ENCODE results near the gene SF1.
A peak's percentile ranks its signal among the peaks of the same experiment; 100 is the strongest.

Gene SF1

DNA sequence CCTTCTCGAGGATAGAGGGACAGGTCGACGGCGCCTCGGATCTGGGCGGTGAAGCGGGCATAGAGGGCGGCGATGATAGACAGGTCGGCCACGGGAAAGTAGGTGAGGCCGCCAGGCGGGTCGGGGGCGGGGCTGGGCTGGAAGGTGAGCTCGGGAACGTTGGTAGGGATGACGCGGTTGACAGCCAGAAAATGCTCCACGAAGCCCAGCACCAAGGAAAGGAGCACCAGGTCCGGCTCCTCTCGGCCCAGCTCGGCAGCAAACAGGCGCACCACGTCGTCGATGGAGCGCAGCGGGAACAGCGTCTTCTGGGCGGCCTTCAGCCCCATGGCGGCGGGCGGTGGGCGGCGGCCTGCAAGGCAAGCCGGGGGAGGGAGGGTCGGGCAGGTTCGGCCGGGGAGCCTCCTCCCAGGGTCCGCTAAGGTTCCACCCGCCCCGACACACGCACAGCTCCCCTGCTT is 31.5 kb upstream of the SF1 start:
- Histone ChIP-seq H3K9me3 (ENCODE audit: low read length) (no peaks in the 10 kb centered on the region), H3K36me3 (ENCODE audit: insufficient read depth, low read length) (peaks cover 10% of the 10 kb centered on the region), H3K4me3 (ENCODE audit: low read depth in 1 of 2, low read length in 2 of 2) (peak overlapping the region; percentile 77 to 97), H3K4me1 (ENCODE audit: insufficient read depth, low read length) (peaks cover 8% of the 10 kb centered on the region), H3K27ac (ENCODE audit: low read depth, low read length) (peak overlapping the region; percentile 28), H3K27me3 (ENCODE audit: control insufficient read depth in 1 of 2, insufficient read depth in 2 of 2, low read length in 2 of 2) (no peaks in the 10 kb centered on the region), H3K9ac (ENCODE audit: low read length) (peak overlapping the region; percentile 49)

GRCh38 chr11:64805481-64805880 is 27.1 kb upstream of the SF1 start:
- no peak overlapping the region for H3K27ac ChIP-seq (ENCODE audit: low read depth, low read length)
- H3K9me3 ChIP-seq (ENCODE audit: low read length), result no peaks in the 10 kb centered on the region
- no peak overlapping the region for H3K4me3 ChIP-seq (ENCODE audit: low read depth in 1 of 2, low read length in 2 of 2)
- H3K9ac ChIP-seq (ENCODE audit: low read length), result no peak overlapping the region
- peaks cover 14% of the 10 kb centered on the region for H3K36me3 ChIP-seq (ENCODE audit: insufficient read depth, low read length)
- no peaks in the 10 kb centered on the region for H3K27me3 ChIP-seq (ENCODE audit: control insufficient read depth in 1 of 2, insufficient read depth in 2 of 2, low read length in 2 of 2)
- peaks cover 28% of the 10 kb centered on the region for H3K4me1 ChIP-seq (ENCODE audit: insufficient read depth, low read length)

GRCh38 chr11:64804346-64805210 is 26.2 kb upstream of the SF1 start:
- Histone ChIP-seq H3K9me3 (ENCODE audit: low read length) (no peaks in the 10 kb centered on the region), H3K27me3 (ENCODE audit: control insufficient read depth in 1 of 2, insufficient read depth in 2 of 2, low read length in 2 of 2) (no peaks in the 10 kb centered on the region), H3K27ac (ENCODE audit: low read depth, low read length) (no peak overlapping the region), H3K4me1 (ENCODE audit: insufficient read depth, low read length) (peaks cover 24% of the 10 kb centered on the region), H3K9ac (ENCODE audit: low read length) (no peak overlapping the region), H3K36me3 (ENCODE audit: insufficient read depth, low read length) (peaks cover 14% of the 10 kb centered on the region), H3K4me3 (ENCODE audit: low read depth in 1 of 2, low read length in 2 of 2) (peak overlapping the region in 1 of 2 donors; percentile 87)

- Histone ChIP-seq H3K4me1 (ENCODE audit: insufficient read depth, low read length) (peaks cover 20% of the 10 kb centered on the region), H3K36me3 (ENCODE audit: insufficient read depth, low read length) (peaks cover 14% of the 10 kb centered on the region)
Observed at GRCh38 chr11:64803846-64804345, 25.6 kb upstream of the SF1 start.

DNA sequence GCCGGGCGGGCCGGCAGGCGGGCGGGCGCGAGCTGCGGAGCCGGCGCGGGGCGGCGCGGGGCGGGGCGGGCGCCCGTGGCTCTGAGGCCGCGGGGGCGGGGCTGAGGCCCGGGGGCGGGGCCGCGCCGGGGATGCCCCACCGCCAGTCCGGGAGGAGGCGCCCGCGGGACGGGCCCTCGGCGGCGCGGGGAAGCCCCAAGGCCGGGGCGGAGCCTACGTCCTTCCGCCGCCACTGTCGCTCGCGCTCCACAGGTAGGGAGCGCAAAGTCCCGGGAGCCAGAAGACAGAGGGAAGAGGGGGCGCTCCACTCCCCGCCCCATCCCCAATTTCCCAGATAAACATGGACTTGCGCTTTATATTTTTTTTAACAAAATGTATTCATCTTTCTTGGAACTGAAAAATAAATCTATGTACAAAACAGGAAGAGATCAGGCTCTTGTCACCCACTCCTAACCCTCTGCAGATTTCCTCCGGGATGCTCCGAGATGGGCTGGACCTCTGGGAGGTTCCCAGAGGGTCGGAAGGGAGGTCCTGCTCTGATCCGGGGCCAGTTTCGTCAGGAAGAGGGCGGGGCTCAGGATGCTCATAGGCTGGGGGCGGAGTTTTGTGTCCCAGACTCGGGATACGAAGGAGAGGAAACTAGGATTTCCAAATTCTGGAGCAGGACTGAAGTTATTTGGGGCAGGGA is 25.0 kb upstream of the SF1 start, which contains the start of gene MAP4K2:
Gene MAP4K2, minus strand, starts transcription at position 57 of the 688 bp plus-strand sequence. CDS start 65 bp downstream, outside the sequence.
- Histone ChIP-seq H3K4me3 (ENCODE audit: low read depth in 1 of 2, low read length in 2 of 2) (peak within 1 kb of the TSS; percentile 87), H3K36me3 (ENCODE audit: insufficient read depth, low read length) (peaks cover 14% of the 10 kb centered on the region), H3K9ac (ENCODE audit: low read length) (peak within 1 kb of the TSS; percentile 79), H3K9me3 (ENCODE audit: low read length) (no peaks in the 10 kb centered on the region), H3K27ac (ENCODE audit: low read depth, low read length) (peak within 1 kb of the TSS; percentile 94), H3K27me3 (ENCODE audit: control insufficient read depth in 1 of 2, insufficient read depth in 2 of 2, low read length in 2 of 2) (no peaks in the 10 kb centered on the region), H3K4me1 (ENCODE audit: insufficient read depth, low read length) (peaks cover 20% of the 10 kb centered on the region)

More at GRCh38 chr11:64803846-64804345, 25.6 kb upstream of the SF1 start:
- Histone ChIP-seq H3K27ac (ENCODE audit: low read depth, low read length) (peak overlapping the region; percentile 94), H3K9ac (ENCODE audit: low read length) (peak overlapping the region; percentile 79), H3K4me3 (ENCODE audit: low read depth in 1 of 2, low read length in 2 of 2) (peak overlapping the region; percentile 87), H3K9me3 (ENCODE audit: low read length) (no peaks in the 10 kb centered on the region), H3K27me3 (ENCODE audit: control insufficient read depth in 1 of 2, insufficient read depth in 2 of 2, low read length in 2 of 2) (no peaks in the 10 kb centered on the region)

DNA sequence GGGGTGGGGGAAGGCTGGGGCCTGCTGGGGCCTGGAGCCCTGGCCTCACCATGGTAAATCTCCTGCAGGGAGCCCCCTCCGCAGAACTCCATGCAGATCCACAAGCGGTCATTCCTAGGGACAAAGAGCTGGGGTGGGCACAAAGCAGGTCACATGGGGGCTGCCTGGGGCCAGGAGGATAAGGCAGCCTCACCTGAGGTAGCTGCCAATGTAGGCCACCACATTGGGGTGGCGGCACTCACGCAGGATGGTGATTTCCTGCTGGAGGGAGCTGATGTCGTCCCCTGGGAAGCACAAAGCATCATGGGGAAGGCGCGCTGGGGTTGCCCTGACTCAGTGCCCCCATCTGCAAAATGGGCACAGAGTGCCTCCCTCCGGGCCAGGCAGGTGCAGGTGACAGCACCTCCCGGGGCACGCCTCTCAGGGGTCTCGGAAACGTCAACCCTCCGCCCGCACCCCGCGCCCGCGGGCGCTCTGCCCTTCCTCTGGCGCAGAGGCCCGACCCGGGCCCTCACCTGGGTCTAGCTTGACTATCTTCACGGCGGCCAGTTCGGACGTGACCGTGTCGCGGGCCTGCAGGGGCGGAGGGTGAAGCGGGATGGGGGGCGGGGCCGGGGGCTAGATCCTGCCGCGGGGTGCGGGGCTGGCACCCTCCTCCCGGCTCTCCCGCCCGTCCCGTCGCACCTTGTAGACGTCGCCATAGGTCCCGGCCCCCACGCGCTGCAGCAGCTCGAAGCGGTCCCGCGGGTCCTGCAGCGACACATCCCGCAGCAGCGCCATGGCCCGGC is 24.2 kb upstream of the SF1 start:
- no peak overlapping the region for H3K9ac ChIP-seq (ENCODE audit: low read length)
- peak overlapping the region; percentile 57 for H3K27ac ChIP-seq (ENCODE audit: low read depth, low read length)
- H3K27me3 ChIP-seq (ENCODE audit: control insufficient read depth in 1 of 2, insufficient read depth in 2 of 2, low read length in 2 of 2), result no peaks in the 10 kb centered on the region

GRCh38 chr11:64801561-64802369 is 23.4 kb upstream of the SF1 start:
- H3K9me3 ChIP-seq (ENCODE audit: low read length), result no peaks in the 10 kb centered on the region
- H3K4me3 ChIP-seq (ENCODE audit: low read depth in 1 of 2, low read length in 2 of 2), result peak overlapping the region in 1 of 2 donors; percentile 7
- H3K4me1 ChIP-seq (ENCODE audit: insufficient read depth, low read length), result peaks cover 20% of the 10 kb centered on the region
- no peak overlapping the region for H3K9ac ChIP-seq (ENCODE audit: low read length)
- H3K27me3 ChIP-seq (ENCODE audit: control insufficient read depth in 1 of 2, insufficient read depth in 2 of 2, low read length in 2 of 2), result no peaks in the 10 kb centered on the region
- peak overlapping the region; percentile 57 for H3K27ac ChIP-seq (ENCODE audit: low read depth, low read length)
- peaks cover 11% of the 10 kb centered on the region for H3K36me3 ChIP-seq (ENCODE audit: insufficient read depth, low read length)

More for the DNA sequence above, 24.2 kb upstream of the SF1 start:
- H3K4me1 ChIP-seq (ENCODE audit: insufficient read depth, low read length), result peaks cover 20% of the 10 kb centered on the region
- peaks cover 14% of the 10 kb centered on the region for H3K36me3 ChIP-seq (ENCODE audit: insufficient read depth, low read length)
- H3K9me3 ChIP-seq (ENCODE audit: low read length), result no peaks in the 10 kb centered on the region
- peak overlapping the region; percentile 7 to 49 for H3K4me3 ChIP-seq (ENCODE audit: low read depth in 1 of 2, low read length in 2 of 2)

GRCh38 chr11:64801158-64801464 is 22.8 kb upstream of the SF1 start:
- Histone ChIP-seq H3K4me3 (ENCODE audit: low read depth in 1 of 2, low read length in 2 of 2) (no peak overlapping the region), H3K9ac (ENCODE audit: low read length) (no peak overlapping the region), H3K36me3 (ENCODE audit: insufficient read depth, low read length) (peaks cover 17% of the 10 kb centered on the region), H3K4me1 (ENCODE audit: insufficient read depth, low read length) (peaks cover 20% of the 10 kb centered on the region), H3K27me3 (ENCODE audit: control insufficient read depth in 1 of 2, insufficient read depth in 2 of 2, low read length in 2 of 2) (no peaks in the 10 kb centered on the region), H3K9me3 (ENCODE audit: low read length) (no peaks in the 10 kb centered on the region), H3K27ac (ENCODE audit: low read depth, low read length) (peak overlapping the region; percentile 3)

DNA sequence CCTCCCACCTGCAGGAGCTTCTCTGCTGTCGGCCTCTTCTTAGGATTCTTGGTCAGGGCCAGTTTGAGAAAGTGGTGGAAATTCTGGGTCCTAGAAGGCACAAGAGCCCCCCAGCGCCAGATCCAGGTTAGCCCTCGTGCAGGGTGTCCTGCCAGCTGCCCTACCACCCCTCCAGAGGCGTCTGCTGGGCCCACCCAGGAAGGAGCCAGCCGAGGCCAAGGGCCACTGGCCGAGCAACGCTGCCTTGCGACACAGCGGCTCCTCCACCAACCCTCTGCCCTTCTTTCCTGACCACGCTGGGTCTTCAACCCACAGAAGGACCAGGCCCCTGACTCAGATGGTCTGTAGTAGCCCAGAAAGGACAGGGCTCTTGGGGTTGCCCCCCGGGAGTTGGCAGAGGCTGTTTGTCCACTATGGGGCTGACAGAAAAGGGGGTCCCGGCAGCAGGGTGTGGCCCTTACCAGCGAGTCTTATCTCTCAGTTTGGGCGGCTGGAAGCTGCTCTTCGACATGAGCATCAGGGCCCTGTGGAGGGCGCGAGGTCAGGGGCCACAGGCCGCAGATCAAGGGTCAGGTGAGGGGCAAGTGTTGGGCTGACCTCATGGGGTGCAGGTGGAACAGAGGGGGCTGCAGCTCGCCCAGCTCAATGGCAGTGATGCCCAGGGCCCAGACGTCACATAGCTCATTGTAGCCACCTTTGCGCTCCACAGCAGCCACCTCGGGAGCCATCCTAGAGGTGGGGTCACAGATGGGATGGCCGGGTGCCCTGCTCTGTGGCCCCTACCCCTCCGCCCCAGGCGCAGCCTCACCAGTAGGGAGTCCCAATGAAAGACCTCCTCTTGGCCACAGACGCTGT is 22.2 kb upstream of the SF1 start:
- peaks cover 20% of the 10 kb centered on the region for H3K4me1 ChIP-seq (ENCODE audit: insufficient read depth, low read length)
- peaks cover 19% of the 10 kb centered on the region for H3K36me3 ChIP-seq (ENCODE audit: insufficient read depth, low read length)
- H3K4me3 ChIP-seq (ENCODE audit: low read depth in 1 of 2, low read length in 2 of 2), result no peak overlapping the region

More for the DNA sequence above, 22.2 kb upstream of the SF1 start:
- Histone ChIP-seq H3K9me3 (ENCODE audit: low read length) (no peaks in the 10 kb centered on the region), H3K9ac (ENCODE audit: low read length) (no peak overlapping the region), H3K27ac (ENCODE audit: low read depth, low read length) (no peak overlapping the region), H3K27me3 (ENCODE audit: control insufficient read depth in 1 of 2, insufficient read depth in 2 of 2, low read length in 2 of 2) (no peaks in the 10 kb centered on the region)
